K562 (cell line): ENCODE data around the gene SMCO4. TPM values are rescaled to one million over a fixed set of nuclear protein-coding genes. Genes with fewer than 3 reads are reported as not detected.

ENCODE experiments used
- ATAC-seq: fragments of 200-7000 bp; cut with Tn5 transposase; 3 replicates; pipeline ENCODE4 v1.9.1; 2020; ENCODE audit warnings: moderate library complexity
- BruUV-seq: library from RNA; stranded (reverse); fragments of 400-500 nt; replicated peaks from 2 replicates; lab custom pipeline; 2021; lab: Mats Ljungman, UMichigan
- CTCF ChIA-PET: fragments of 300-600 bp; formaldehyde crosslinking; extraction: SDS; loops from one replicate; lab custom pipeline; 2021; ENCODE audit warnings: low intra/inter-chr PET ratio; lab: Yijun Ruan, JAX
- POLR2A ChIA-PET: fragments of 300-600, 350-650 bp; sonication (Branson Sonifier 250); formaldehyde crosslinking; extraction: SDS; loops from one replicate; lab custom pipeline; 2021; ENCODE audit warnings: antibody characterized with exemption, inconsistent platforms; lab: Yijun Ruan, JAX
- DNase-seq, 4 experiments: peaks; one replicate each; pipeline versions ENCODE4 v3.0.0 to v3.0.0-alpha.2; 2011 to 2018; ENCODE audit warnings: low spot score in 3 of 4, mixed read lengths in 3 of 4; ENCODE audit errors: extremely low read depth in 1 of 4
- FAIRE-seq: peaks from 2 replicates; lab custom pipeline; 2011; peaks lifted over from hg19 to GRCh38; lab: Jason Lieb, UNC
- H2AFZ ChIP-seq: 2 replicates; pipeline ENCODE4 v1.6.0; 2011; ENCODE audit warnings: low read depth, low read length, control low read depth, inconsistent platforms
- H3K27ac ChIP-seq: fragments of 200-600 bp; 3 replicates; pipeline ENCODE4 v1.8.0; 2011; ENCODE audit warnings: low read depth, mild to moderate bottlenecking, control low read depth, inconsistent platforms, low read length, moderate library complexity, mixed read lengths; ENCODE audit errors: extremely low read depth
- H3K27me3 ChIP-seq, 2 experiments: fragments of 300-600 bp in 1 of 2; 2 replicates in 1 of 2; 3 replicates in 1 of 2; pipeline versions ENCODE4 v1.6.0 to v1.8.0; 2011; ENCODE audit warnings: inconsistent platforms in 2 of 2, low read length in 2 of 2, mild to moderate bottlenecking in 1 of 2, mixed read lengths in 1 of 2, moderate library complexity in 1 of 2; ENCODE audit not compliant: control insufficient read depth in 2 of 2, insufficient read depth in 2 of 2
- H3K36me3 ChIP-seq: fragments of 300-600 bp; 3 replicates; pipeline ENCODE4 v1.8.0; 2011; ENCODE audit warnings: mild to moderate bottlenecking, low read length, inconsistent platforms; ENCODE audit not compliant: control insufficient read depth, insufficient read depth
- H3K4me1 ChIP-seq, 2 experiments: fragments of 200-600 bp in 1 of 2; replicated peaks in 1 of 2; 2 replicates in 1 of 2; 3 replicates in 1 of 2; pipeline versions ENCODE4 v1.5.1 to v1.8.0; 2011; ENCODE audit warnings: inconsistent platforms in 2 of 2, low read length in 2 of 2, mild to moderate bottlenecking in 1 of 2, mixed read lengths in 1 of 2, moderate library complexity in 1 of 2; ENCODE audit not compliant: control insufficient read depth in 2 of 2, insufficient read depth in 2 of 2
- H3K4me2 ChIP-seq: 2 replicates; pipeline ENCODE4 v1.6.1; 2011; ENCODE audit warnings: low read length, control low read depth, inconsistent platforms, mixed read lengths; ENCODE audit not compliant: insufficient read depth
- H3K4me3 ChIP-seq: fragments of 200-600 bp; sonication (generic), shearing (Covaris generic); 2 replicates; pipeline ENCODE4 v1.5.1; 2016; ENCODE audit warnings: control low read depth, inconsistent platforms
- H3K79me2 ChIP-seq: fragments of 200-600 bp; 3 replicates; pipeline ENCODE4 v1.8.0; 2011; ENCODE audit warnings: low read length, inconsistent platforms; ENCODE audit not compliant: control insufficient read depth, insufficient read depth
- H3K9ac ChIP-seq, 2 experiments: 2 replicates each; pipeline versions ENCODE4 v1.6.0 to v1.6.1; 2011; ENCODE audit warnings: low read depth in 2 of 2, low read length in 2 of 2, control low read depth in 1 of 2, inconsistent platforms in 1 of 2, mild to moderate bottlenecking in 1 of 2, mixed read lengths in 1 of 2; ENCODE audit not compliant: insufficient read depth in 1 of 2
- H3K9me1 ChIP-seq: one replicate; pipeline ENCODE4 v1.6.0; 2011; ENCODE audit warnings: inconsistent platforms, mild to moderate bottlenecking, low read length, moderate library complexity; ENCODE audit not compliant: control insufficient read depth, insufficient read depth
- H3K9me3 ChIP-seq: replicated peaks from 2 replicates; pipeline ENCODE4 v1.5.1; 2011; ENCODE audit warnings: low read depth, low read length, inconsistent platforms; ENCODE audit not compliant: control insufficient read depth, insufficient read depth
- H4K20me1 ChIP-seq: replicated peaks from 2 replicates; pipeline ENCODE4 v1.6.1; 2011; ENCODE audit warnings: low read length, inconsistent platforms, mixed read lengths; ENCODE audit not compliant: control insufficient read depth, insufficient read depth
- ARID1B ChIP-seq: fragments of 450-650 bp; IDR thresholded peaks from 2 replicates; pipeline ENCODE4 v1.6.1; 2016; ENCODE audit warnings: antibody characterized with exemption, mild to moderate bottlenecking, inconsistent platforms
- CEBPG ChIP-seq, 3 experiments: fragments of 200-800 bp in 1 of 3; sonication (Bioruptor generic) in 1 of 3; sonication (generic) in 1 of 3; formaldehyde crosslinking in 1 of 3; IDR thresholded peaks in 2 of 3; conservative IDR thresholded peaks in 1 of 3; 2 replicates each; pipeline versions ENCODE4 v1.6.1 to v1.8.0; 2016 to 2022; ENCODE audit warnings: missing compliant biosample characterization in 2 of 3, missing genetic modification characterization in 2 of 3, mild to moderate bottlenecking in 1 of 3, missing genetic modification reagents in 1 of 3
- E2F6 ChIP-seq, 2 experiments: IDR thresholded peaks; 2 replicates each; pipeline ENCODE4 v1.6.1; 2011; ENCODE audit warnings: borderline replicate concordance in 1 of 2, control low read depth in 1 of 2, low read depth in 1 of 2, low read length in 1 of 2, mild to moderate bottlenecking in 1 of 2, mixed read lengths in 1 of 2, moderate library complexity in 1 of 2; ENCODE audit not compliant: insufficient read depth in 1 of 2, insufficient read length in 1 of 2, poor library complexity in 1 of 2, severe bottlenecking in 1 of 2; ENCODE audit errors: extremely low read depth in 1 of 2
- ETV5 ChIP-seq: sonication (generic); formaldehyde crosslinking; IDR thresholded peaks from 2 replicates; pipeline ENCODE4 v1.4.0; 2020; ENCODE audit warnings: low read depth, mild to moderate bottlenecking, missing genetic modification reagents
- FOXM1 ChIP-seq, 2 experiments: fragments of 450-650 bp in 1 of 2; sonication (generic) in 1 of 2; formaldehyde crosslinking in 1 of 2; IDR thresholded peaks; 2 replicates each; pipeline versions ENCODE4 v1.6.1 to v1.9.0; 2017 to 2022; ENCODE audit warnings: low read depth in 2 of 2, mild to moderate bottlenecking in 2 of 2, missing genetic modification reagents in 1 of 2, moderate library complexity in 1 of 2
- NUFIP1 ChIP-seq: fragments of 450-650 bp; IDR thresholded peaks from 2 replicates; pipeline ENCODE4 v1.6.1; 2018; ENCODE audit not compliant: partially characterized antibody
- PHF20 ChIP-seq: fragments of 450-650 bp; IDR thresholded peaks from 2 replicates; pipeline ENCODE4 v1.6.1; 2018; ENCODE audit not compliant: partially characterized antibody
- PREB ChIP-seq: sonication (generic); formaldehyde crosslinking; IDR thresholded peaks from 2 replicates; pipeline ENCODE4 v1.8.1; 2023; ENCODE audit warnings: mild to moderate bottlenecking, missing genetic modification reagents
- PRMT5 ChIP-seq: sonication (generic); formaldehyde crosslinking; IDR thresholded peaks from 2 replicates; pipeline ENCODE4 v1.5.0; 2020; ENCODE audit warnings: missing genetic modification reagents
- SMARCB1 ChIP-seq: IDR thresholded peaks from 2 replicates; pipeline ENCODE4 v1.6.1; 2011; ENCODE audit warnings: improper control_type of control experiment, low read depth; ENCODE audit not compliant: insufficient read length
- SUPT5H ChIP-seq: fragments of 450-650 bp; IDR thresholded peaks from 2 replicates; pipeline ENCODE4 v1.6.1; 2016
- ZBTB33 ChIP-seq: sonication (generic); formaldehyde crosslinking; IDR thresholded peaks from 2 replicates; pipeline ENCODE4 v1.8.1; 2023; ENCODE audit warnings: mild to moderate bottlenecking, missing genetic modification reagents
- ZFPM2 ChIP-seq: fragments of 250-450 bp; sonication (Bioruptor Pico); IDR thresholded peaks from 2 replicates; pipeline ENCODE4 v1.5.1; 2022; ENCODE audit warnings: mild to moderate bottlenecking
- ZNF384 ChIP-seq: IDR thresholded peaks from 2 replicates; pipeline ENCODE4 v1.6.1; 2012; ENCODE audit warnings: low read depth, low read length, improper control_type of control experiment
- ZNF57 ChIP-seq: fragments of 450-650 bp; formaldehyde crosslinking; IDR thresholded peaks from 2 replicates; pipeline ENCODE4 v1.4.0; 2020; ENCODE audit warnings: mild to moderate bottlenecking, moderate library complexity
- ZZZ3 ChIP-seq: fragments of 450-650 bp; IDR thresholded peaks from 2 replicates; pipeline ENCODE4 v1.6.1; 2016; ENCODE audit warnings: antibody characterized with exemption, mild to moderate bottlenecking, moderate library complexity
- WGBS: fragments of 100-300 bp; shearing (Covaris generic); methylation state at CpG from one replicate; pipeline ENCODE4 v1.1.6; 2016; ENCODE audit warnings: low coverage, mixed read lengths; ENCODE audit not compliant: insufficient coverage; ENCODE audit errors: missing lambda C conversion rate; 5-methylcytosine and 5-hydroxymethylcytosine counted together
- in situ Hi-C: fragments of 300-500 bp; cut with MboI; formaldehyde crosslinking; loops from 4 replicates; pipeline ENCODE4 v1.15.0; 2018; ENCODE audit warnings: inconsistent platforms, mixed read lengths
- intact Hi-C: fragments of 100-400 bp; cut with micrococcal nuclease; formaldehyde crosslinking; loops from 2 replicates; pipeline ENCODE4 v1.14.2; 2022
- polyA plus RNA-seq, 8 experiments: library from polyadenylated mRNA; depleted of rRNA in 4 of 8; stranded (reverse) in 5 of 8; unstranded in 3 of 8; fragments of >200 nt; fragmentation: Nextera tagmentation in 2 of 8; fragmentation: Illumina TruSeq in 1 of 8; extraction: Ambion mirVana in 2 of 8; extraction: Trizol in 1 of 8; gene quantifications; 2 replicates each; pipeline versions ENCODE4 v1.2.1 to v1.2.3, GENCODE V29; 2011 to 2014; ENCODE audit warnings: inconsistent platforms in 1 of 8, missing spikeins in 1 of 8
- total RNA-seq, 7 experiments: library from RNA; depleted of rRNA in 6 of 7; stranded (reverse); fragments of >200 nt in 6 of 7; fragmentation: Illumina TruSeq in 2 of 7; extraction: Trizol in 2 of 7; gene quantifications; 2 replicates each; pipeline versions ENCODE4 v1.2.1 to v1.2.3, GENCODE V29; 2011 to 2021; ENCODE audit warnings: low replicate concordance in 1 of 7

The SMCO4 gene
- total and polyA plus RNA-seq, 9 of the 15 experiments (the other 6 are each of a cell fraction or from before 2014, with no cell fraction given): 1.8 to 27.8 (median 15.3) TPM

- TF ChIP-seq ETV5 (CRISPR knock-in tag): no peak
- TF ChIP-seq, all 486 proteins: peak for 0
Observed at GRCh38 chr11:93512949-93513667, 30.1 kb downstream of the SMCO4 start (continued).

GRCh38 chr11:93512073-93512475 is 31.1 kb downstream of the SMCO4 start:
- H3K9ac ChIP-seq: no peak overlapping the region
- WGBS: 19% methylated on average over 4 of the region's 4 CpGs
- CTCF ChIA-PET: no interaction called here
- no peaks in the 10 kb centered on the region for H3K9me1 ChIP-seq
- no peak overlapping the region for H3K27ac ChIP-seq
- H2AFZ ChIP-seq: no peak overlapping the region
- no peaks in the 10 kb centered on the region for H3K4me1 ChIP-seq
- no peak overlapping the region for H3K4me2 ChIP-seq
- no peak overlapping the region for H3K4me3 ChIP-seq
- in situ Hi-C loops (no loop called here), intact Hi-C loops (no loop called here)
- no peaks in the 10 kb centered on the region for H3K27me3 ChIP-seq
- BruUV-seq: no TSS peak
- H4K20me1 ChIP-seq: no peaks in the 10 kb centered on the region; the same call in 1 of the 2 replicates
- no peaks in the 10 kb centered on the region for H3K36me3 ChIP-seq
- POLR2A ChIA-PET: interaction anchor here (0.8 kb wide), 1 partner anchor 15 kb away, joined by 3 read pairs; no protein-coding TSS in a partner anchor
- DNase-seq: no peak
- H3K79me2 ChIP-seq: no peaks in the 10 kb centered on the region
- H3K9me3 ChIP-seq: no peaks in the 10 kb centered on the region
- no peak for FAIRE-seq
- ATAC-seq: no peak
- no peak for TF ChIP-seq SMARCB1
- no peak for TF ChIP-seq PREB
- no peak for TF ChIP-seq FOXM1 (IDR thresholded peaks at IDR 0.05; ENCODE audit: low read depth)
- TF ChIP-seq FOXM1 (CRISPR knock-in tag; IDR thresholded peaks at IDR 0.05; ENCODE audit: low read depth): no peak
- TF ChIP-seq ZZZ3: no peak
- no peak for TF ChIP-seq PRMT5 (CRISPR knock-in tag)
- TF ChIP-seq ZNF57 (CRISPR knock-in tag): no peak
- no peak for TF ChIP-seq PHF20
- no peak for TF ChIP-seq SUPT5H
- no peak for TF ChIP-seq NUFIP1
- TF ChIP-seq CEBPG (CRISPR knock-in tag; IDR thresholded peaks at IDR 0.05): no peak
- no peak for TF ChIP-seq CEBPG (tag; conservative IDR thresholded peaks at IDR 0.05 in 1 of 2, IDR thresholded peaks at IDR 0.05 in 1 of 2)
- TF ChIP-seq ZBTB33 (CRISPR knock-in tag): no peak
- no peak for TF ChIP-seq ZNF384
- TF ChIP-seq E2F6 (IDR thresholded peaks at IDR 0.05; ENCODE audit: borderline replicate concordance in 1 of 2, extremely low read depth in 1 of 2, insufficient read depth in 1 of 2, insufficient read length in 1 of 2, low read depth in 1 of 2, low read length in 1 of 2, poor library complexity in 1 of 2, severe bottlenecking in 1 of 2): no peak
- no peak for TF ChIP-seq ZFPM2 (CRISPR knock-in tag)
- TF ChIP-seq ARID1B: no peak
